GM21526 (cell line): ENCODE measurements around the gene USP35.
"Not testable (repeated sequence)": the region's sequence is repeated elsewhere in the genome, so short reads cannot be mapped to it uniquely, and the experiment has no call there.

Source experiments
- ATAC-seq: cut with Tn5 transposase; IDR thresholded peaks from one replicate; pipeline ENCODE4 v1.9.1; 2021; ENCODE audit warnings: moderate library complexity; ENCODE audit not compliant: unreplicated experiment, low FRiP score

Gene USP35

GRCh38 chr11:78228467-78228866 lies 39.7 kb downstream of the USP35 start:
- peak; percentile 55 for ATAC-seq

GRCh38 chr11:78229106-78229505 lies 40.4 kb downstream of the USP35 start:
- no peak for ATAC-seq

GRCh38 chr11:78230161-78230877 lies 41.6 kb downstream of the USP35 start:
- ATAC-seq, result no peak

GRCh38 chr11:78231962-78232501 lies 43.3 kb downstream of the USP35 start:
- ATAC-seq, result no peak

- ATAC-seq, result not testable (repeated sequence)
Measured at GRCh38 chr11:78233046-78233445, 44.3 kb downstream of the USP35 start.

GRCh38 chr11:78234006-78234405 lies 45.3 kb downstream of the USP35 start:
- ATAC-seq, result no peak

GRCh38 chr11:78237293-78238046 lies 48.8 kb downstream of the USP35 start:
- ATAC-seq, result no peak

- ATAC-seq, result no peak
Measured at GRCh38 chr11:78239781-78240180, 51.1 kb downstream of the USP35 start.

- ATAC-seq, result no peak
Measured at GRCh38 chr11:78241475-78241874, 52.8 kb downstream of the USP35 start.

- ATAC-seq, result no peak
Measured at GRCh38 chr11:78244080-78244479, 55.4 kb downstream of the USP35 start.

- ATAC-seq, result no peak
Measured at GRCh38 chr11:78244546-78245255, 56.0 kb downstream of the USP35 start.

- no peak for ATAC-seq
Measured at GRCh38 chr11:78248191-78248590, 59.5 kb downstream of the USP35 start.

GRCh38 chr11:78248903-78249302 lies 60.2 kb downstream of the USP35 start:
- ATAC-seq, result no peak

- no peak for ATAC-seq
Measured at GRCh38 chr11:78250099-78250498, 61.4 kb downstream of the USP35 start.

- ATAC-seq, result no peak
Measured at GRCh38 chr11:78251083-78251775, 62.5 kb downstream of the USP35 start.

GRCh38 chr11:78253797-78254196 lies 65.1 kb downstream of the USP35 start:
- ATAC-seq, result no peak

GRCh38 chr11:78254268-78254667 lies 65.5 kb downstream of the USP35 start:
- no peak for ATAC-seq

GRCh38 chr11:78255919-78256318 lies 67.2 kb downstream of the USP35 start:
- no peak for ATAC-seq

- ATAC-seq, result no peak
Measured at GRCh38 chr11:78256962-78257361, 68.2 kb downstream of the USP35 start.

- no peak for ATAC-seq
Measured at GRCh38 chr11:78257654-78258053, 68.9 kb downstream of the USP35 start.
